ENCODE data around the gene SSH3. TPM values are rescaled to one million over a fixed set of nuclear protein-coding genes. Genes with fewer than 3 reads are reported as not detected.

Gene SSH3
- total and polyA plus RNA-seq, 2 of the 8 experiments (the other 6 are each of a cell fraction or from before 2014, with no cell fraction given), result 16.9 to 19.8 TPM

DNA sequence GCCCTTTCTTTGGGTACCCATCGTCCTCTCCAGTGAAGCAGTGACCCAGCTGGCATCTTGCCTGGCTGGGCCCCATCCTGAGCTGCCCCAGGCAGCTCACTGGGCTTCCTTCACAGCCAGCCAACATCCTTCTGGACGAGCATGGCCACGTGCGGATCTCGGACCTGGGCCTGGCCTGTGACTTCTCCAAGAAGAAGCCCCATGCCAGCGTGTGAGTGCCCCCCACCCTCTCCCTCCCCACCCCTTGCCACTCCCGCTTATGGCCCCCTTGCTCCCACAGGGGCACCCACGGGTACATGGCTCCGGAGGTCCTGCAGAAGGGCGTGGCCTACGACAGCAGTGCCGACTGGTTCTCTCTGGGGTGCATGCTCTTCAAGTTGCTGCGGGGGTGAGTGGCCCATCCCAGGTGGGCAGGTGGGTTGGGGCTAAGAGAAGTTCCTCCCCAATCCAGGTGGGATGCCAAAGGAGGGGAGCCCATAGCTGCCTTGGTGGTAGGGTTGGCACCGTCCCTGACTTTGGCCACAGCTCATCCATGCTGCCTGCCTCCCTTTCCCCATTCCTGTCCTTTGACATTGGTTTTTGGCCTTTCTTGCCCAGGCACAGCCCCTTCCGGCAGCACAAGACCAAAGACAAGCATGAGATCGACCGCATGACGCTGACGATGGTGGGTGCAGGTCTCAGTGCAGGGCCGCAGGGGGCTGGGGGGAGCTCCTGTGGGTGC, 21.0 kb upstream of the SSH3 start:
- no peak overlapping the region for H2BK15ac ChIP-seq (ENCODE audit: low read length)
- no peak overlapping the region for H2AK5ac ChIP-seq (ENCODE audit: low read depth, low read length)
- no peak overlapping the region; the same call in 1 of the 2 replicates for H4K8ac ChIP-seq (ENCODE audit: extremely low read depth, insufficient read depth, low read length)
- POLR2A ChIA-PET (ENCODE audit: partially characterized antibody), result interaction anchor here (2.1 kb wide), 1 partner anchor 12 kb away, joined by 5 read pairs; no protein-coding TSS in a partner anchor
- H3K4me2 ChIP-seq (ENCODE audit: insufficient read depth in 1 of 2, low read depth in 2 of 2, low read length in 2 of 2), result no peak overlapping the region
- no peaks in the 10 kb centered on the region for H3K9me3 ChIP-seq (ENCODE audit: insufficient read depth in 2 of 2, low read depth in 1 of 2, low read length in 1 of 2)
- WGBS, 2 experiments (ENCODE audit: extremely low coverage in 1 of 2, insufficient coverage in 1 of 2, insufficient read length in 1 of 2, insufficient replicate concordance in 2 of 2, low coverage in 1 of 2, low lambda C conversion rate in 2 of 2, missing lambda C conversion rate in 1 of 2), result 90% methylated on average over 18 of the region's 20 CpGs; no CpG with 5 or more reads in 1 of the 2 experiments
- peaks cover 0 to 2% of the 10 kb centered on the region in 2 experiments for H4K20me1 ChIP-seq (replicated peaks in 1 of 2; ENCODE audit: control insufficient read depth in 1 of 2, insufficient read depth in 2 of 2, low read length in 2 of 2)
- H3K4ac ChIP-seq (replicated peaks; ENCODE audit: insufficient read length, low read depth, low read length), result no peak overlapping the region
- no peak overlapping the region for H2BK12ac ChIP-seq (ENCODE audit: low read depth, low read length)
- FAIRE-seq (no peak), DNase-seq (ENCODE audit: low read depth in 1 of 2, low spot score in 2 of 2) (no peak)
- H3K18ac ChIP-seq (ENCODE audit: extremely low read depth, low read length), result no peak overlapping the region
- H2BK5ac ChIP-seq (ENCODE audit: low read depth, low read length), result no peak overlapping the region
- no peak overlapping the region for H2AFZ ChIP-seq (ENCODE audit: low read length)
- no peak overlapping the region for H4K91ac ChIP-seq (replicated peaks; ENCODE audit: insufficient read length, low read length)
- no peak overlapping the region for H3K23ac ChIP-seq (ENCODE audit: insufficient read length)
- H3K9ac ChIP-seq (replicated peaks in 1 of 4; ENCODE audit: extremely low read depth in 1 of 4, low read depth in 3 of 4, low read length in 3 of 4), result no peak overlapping the region
- H3K23me2 ChIP-seq (ENCODE audit: low read depth, low read length), result no peaks in the 10 kb centered on the region
- H2BK120ac ChIP-seq (replicated peaks; ENCODE audit: low read depth, low read length), result no peak overlapping the region
- no peak overlapping the region for H4K5ac ChIP-seq (ENCODE audit: insufficient read length, low read depth, low read length)
- peaks cover 13 to 55% (median 38%) of the 10 kb centered on the region in 4 experiments for H3K36me3 ChIP-seq (ENCODE audit: control insufficient read depth in 2 of 4, insufficient read depth in 4 of 4, low read length in 3 of 4)
- H3K4me3 ChIP-seq (ENCODE audit: extremely low read depth in 1 of 4, insufficient read depth in 2 of 4, low read depth in 3 of 4, low read length in 4 of 4), result no peak overlapping the region
- H3K79me2 ChIP-seq (ENCODE audit: control insufficient read depth in 1 of 2, insufficient read depth in 2 of 2, low read length in 2 of 2), result 0 out of 4 replicates have a peak, but pooled peaks cover 0 to 2% of the 10 kb centered on the region in 2 experiments
- no peaks in the 10 kb centered on the region for H3K79me1 ChIP-seq (ENCODE audit: low read depth, low read length)
- no peaks in the 10 kb centered on the region for H3K27me3 ChIP-seq (replicated peaks in 1 of 4; ENCODE audit: control insufficient read depth in 3 of 4, extremely low read depth in 1 of 4, insufficient read depth in 3 of 4, low read length in 3 of 4)
- peaks cover 0 to 8% (median 5%) of the 10 kb centered on the region in 4 experiments; a peak in 6 of 7 replicates for H3K4me1 ChIP-seq (replicated peaks in 1 of 4; ENCODE audit: control insufficient read depth in 3 of 4, insufficient read depth in 4 of 4, low read length in 3 of 4)
- H3K27ac ChIP-seq (ENCODE audit: low read depth, low read length), result no peak overlapping the region
- H2BK20ac ChIP-seq (ENCODE audit: low read length), result no peak overlapping the region
- no peak overlapping the region for H3K14ac ChIP-seq (ENCODE audit: insufficient read length)
- CTCF ChIA-PET (ENCODE audit: partially characterized antibody), result interaction anchor here (0.6 to 3.6 kb wide), 12 partner anchors 9 to 208 kb away, joined by 3 to 19 read pairs (median 4); partner anchors contain the start of gene SSH3
- H3K56ac ChIP-seq (replicated peaks; ENCODE audit: insufficient read length, low read depth, low read length), result no peak overlapping the region
- TF ChIP-seq, protein P1, sequence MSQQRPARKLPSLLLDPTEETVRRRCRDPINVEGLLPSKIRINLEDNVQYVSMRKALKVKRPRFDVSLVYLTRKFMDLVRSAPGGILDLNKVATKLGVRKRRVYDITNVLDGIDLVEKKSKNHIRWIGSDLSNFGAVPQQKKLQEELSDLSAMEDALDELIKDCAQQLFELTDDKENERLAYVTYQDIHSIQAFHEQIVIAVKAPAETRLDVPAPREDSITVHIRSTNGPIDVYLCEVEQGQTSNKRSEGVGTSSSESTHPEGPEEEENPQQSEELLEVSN (IDR thresholded peaks at IDR 0.05), result no peak
- no peak for TF ChIP-seq RAD21 (IDR thresholded peaks at IDR 0.05 in 1 of 2, conservative IDR thresholded peaks at IDR 0.05 in 1 of 2; ENCODE audit: low read depth in 2 of 2, low read length in 2 of 2)
- TF ChIP-seq SAP30 (IDR thresholded peaks at IDR 0.05; ENCODE audit: insufficient read depth, insufficient replicate concordance, low read length), result no peak
- no peak for TF ChIP-seq GABPA (IDR thresholded peaks at IDR 0.05; ENCODE audit: borderline replicate concordance, insufficient read depth, low read length)
- TF ChIP-seq JUND (IDR thresholded peaks at IDR 0.05; ENCODE audit: low read length), result no peak
- TF ChIP-seq SUZ12 (IDR thresholded peaks at IDR 0.05; ENCODE audit: low read length), result no peak
- no peak for TF ChIP-seq HDAC6 (IDR thresholded peaks at IDR 0.05; ENCODE audit: low read depth, low read length)
- TF ChIP-seq TAF7 (optimal IDR thresholded peaks at IDR 0.05; ENCODE audit: borderline replicate concordance, low read depth, low read length), result no peak
- no peak for TF ChIP-seq RNF2 (IDR thresholded peaks at IDR 0.05; ENCODE audit: borderline replicate concordance, low read depth, low read length, missing control alignments, poor library complexity, severe bottlenecking)
- TF ChIP-seq KDM5A (IDR thresholded peaks at IDR 0.05; ENCODE audit: low read length), result no peak
